GM13977 (cell line): Measurements from ENCODE around the gene TBX10.

Source experiments
- DNase-seq: peaks from one replicate; pipeline ENCODE4 v3.0.0; 2012; ENCODE audit warnings: low spot score
- in situ Hi-C: fragments of 300-500 bp; cut with MboI; formaldehyde crosslinking; loops from one replicate; pipeline ENCODE4 v1.12.0; 2022; ENCODE audit warnings: low sequenced_read_pairs, low pct_unique_long_range_greater_than_20kb, mixed read lengths, inconsistent platforms; ENCODE audit not compliant: unreplicated experiment
- TF ChIP-seq, protein P1 (sequence below): IDR thresholded peaks from 2 replicates; pipeline ENCODE4 v1.5.1; 2012; ENCODE audit warnings: mild to moderate bottlenecking, control low read depth; ENCODE audit not compliant: insufficient read depth; ENCODE audit errors: extremely low read depth, missing control alignments

Gene TBX10

DNA sequence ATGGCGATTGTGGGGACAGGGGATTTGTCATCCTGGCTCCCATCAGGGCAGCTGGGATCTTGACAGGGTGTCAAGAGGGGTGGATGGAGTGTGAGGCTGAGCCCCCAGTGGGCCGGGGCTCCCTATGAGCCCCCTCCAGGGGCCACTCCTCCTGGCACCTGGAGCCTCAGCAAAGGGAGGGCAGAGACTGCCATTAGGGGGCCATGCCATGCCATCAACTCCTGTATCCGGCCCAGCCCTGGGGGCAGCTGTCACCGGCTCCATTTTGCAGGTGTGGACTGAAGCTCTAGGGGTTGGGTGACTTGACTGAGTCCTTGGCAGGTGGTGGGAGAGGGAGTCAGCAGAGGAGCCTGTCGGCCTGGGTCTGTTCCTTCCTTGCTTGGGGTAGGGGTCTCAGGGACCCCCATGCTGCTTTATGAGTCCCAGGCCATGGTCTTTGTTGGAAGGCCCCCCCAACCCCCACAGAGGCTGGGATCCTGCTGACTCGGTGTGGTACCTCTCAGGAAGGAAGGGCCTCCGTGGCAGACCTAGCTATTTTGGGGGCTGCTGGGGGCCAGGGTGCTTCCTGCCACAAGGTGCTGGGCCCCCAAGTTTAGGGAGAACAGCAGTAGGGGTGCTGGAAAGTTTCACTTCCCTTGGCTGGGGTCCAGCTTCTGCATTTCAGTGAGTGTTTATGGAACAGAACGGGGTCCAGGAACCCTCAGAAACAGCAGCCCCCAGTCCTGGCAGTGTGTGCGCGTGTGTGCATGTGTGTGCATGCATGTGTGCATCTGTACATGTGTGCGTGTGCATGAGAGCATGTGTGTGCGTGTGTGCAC, 9.4 kb upstream of the TBX10 start:
- DNase-seq, result no peak
- in situ Hi-C loops, result no loop called here
- TF ChIP-seq, protein P1, sequence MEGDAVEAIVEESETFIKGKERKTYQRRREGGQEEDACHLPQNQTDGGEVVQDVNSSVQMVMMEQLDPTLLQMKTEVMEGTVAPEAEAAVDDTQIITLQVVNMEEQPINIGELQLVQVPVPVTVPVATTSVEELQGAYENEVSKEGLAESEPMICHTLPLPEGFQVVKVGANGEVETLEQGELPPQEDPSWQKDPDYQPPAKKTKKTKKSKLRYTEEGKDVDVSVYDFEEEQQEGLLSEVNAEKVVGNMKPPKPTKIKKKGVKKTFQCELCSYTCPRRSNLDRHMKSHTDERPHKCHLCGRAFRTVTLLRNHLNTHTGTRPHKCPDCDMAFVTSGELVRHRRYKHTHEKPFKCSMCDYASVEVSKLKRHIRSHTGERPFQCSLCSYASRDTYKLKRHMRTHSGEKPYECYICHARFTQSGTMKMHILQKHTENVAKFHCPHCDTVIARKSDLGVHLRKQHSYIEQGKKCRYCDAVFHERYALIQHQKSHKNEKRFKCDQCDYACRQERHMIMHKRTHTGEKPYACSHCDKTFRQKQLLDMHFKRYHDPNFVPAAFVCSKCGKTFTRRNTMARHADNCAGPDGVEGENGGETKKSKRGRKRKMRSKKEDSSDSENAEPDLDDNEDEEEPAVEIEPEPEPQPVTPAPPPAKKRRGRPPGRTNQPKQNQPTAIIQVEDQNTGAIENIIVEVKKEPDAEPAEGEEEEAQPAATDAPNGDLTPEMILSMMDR, result no peak

DNA sequence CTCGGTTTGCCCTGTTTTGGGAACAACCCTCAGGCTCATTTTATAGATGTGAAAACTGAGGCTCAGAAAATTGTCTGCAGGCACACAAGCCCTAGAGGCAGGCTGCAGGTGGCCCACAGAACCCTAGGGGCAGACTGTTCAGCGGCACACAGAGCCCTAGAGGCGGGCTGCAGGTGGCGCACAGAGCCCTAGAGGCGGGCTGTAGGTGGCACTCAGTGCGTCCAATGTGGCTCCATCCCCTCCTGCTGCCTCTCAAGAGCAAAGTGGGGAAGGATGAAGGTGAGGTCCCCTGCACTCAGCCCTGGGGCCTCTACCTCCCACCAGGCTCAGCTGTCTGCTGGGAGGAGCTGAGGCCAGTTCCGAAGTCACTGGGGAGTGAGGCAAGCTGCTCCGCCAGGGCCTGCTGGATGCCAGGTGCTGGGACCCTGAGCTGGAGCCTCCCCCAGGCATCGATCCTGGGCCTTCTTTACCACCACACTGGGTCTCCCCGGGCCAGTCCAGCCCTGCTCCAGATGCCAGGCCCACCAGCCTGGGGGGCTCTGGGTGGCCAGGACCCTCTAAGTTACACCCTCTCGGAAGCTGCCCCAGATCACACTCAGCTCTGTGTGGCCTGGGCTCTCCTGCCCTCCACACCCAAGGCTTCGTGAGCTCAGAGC, 8.7 kb upstream of the TBX10 start:
- in situ Hi-C loops, result no loop called here
- TF ChIP-seq, protein P1, result peak; percentile 63
- peak; percentile 77 for DNase-seq

DNA sequence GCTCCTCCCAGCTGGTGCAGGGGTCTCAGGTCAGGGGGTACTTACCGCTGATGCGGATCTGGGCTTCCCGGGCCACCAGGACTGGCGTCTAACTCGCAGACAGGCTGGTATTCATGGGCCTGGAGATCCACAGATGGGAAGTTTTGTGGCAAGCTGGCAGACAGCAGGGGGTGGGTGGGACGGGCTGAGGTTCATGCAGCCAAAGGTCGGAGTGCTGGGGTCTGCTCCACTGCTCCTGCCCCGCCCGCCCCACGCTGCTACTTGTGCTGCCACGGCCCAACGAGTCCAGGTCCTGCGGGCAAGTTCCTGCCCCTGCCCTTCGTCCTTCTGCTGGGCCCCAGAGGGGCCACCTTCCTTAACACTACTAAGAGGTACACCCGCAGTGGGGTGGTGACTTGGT, 7.9 kb upstream of the TBX10 start:
- TF ChIP-seq, protein P1, result no peak
- DNase-seq, result no peak
- in situ Hi-C loops, result no loop called here

DNA sequence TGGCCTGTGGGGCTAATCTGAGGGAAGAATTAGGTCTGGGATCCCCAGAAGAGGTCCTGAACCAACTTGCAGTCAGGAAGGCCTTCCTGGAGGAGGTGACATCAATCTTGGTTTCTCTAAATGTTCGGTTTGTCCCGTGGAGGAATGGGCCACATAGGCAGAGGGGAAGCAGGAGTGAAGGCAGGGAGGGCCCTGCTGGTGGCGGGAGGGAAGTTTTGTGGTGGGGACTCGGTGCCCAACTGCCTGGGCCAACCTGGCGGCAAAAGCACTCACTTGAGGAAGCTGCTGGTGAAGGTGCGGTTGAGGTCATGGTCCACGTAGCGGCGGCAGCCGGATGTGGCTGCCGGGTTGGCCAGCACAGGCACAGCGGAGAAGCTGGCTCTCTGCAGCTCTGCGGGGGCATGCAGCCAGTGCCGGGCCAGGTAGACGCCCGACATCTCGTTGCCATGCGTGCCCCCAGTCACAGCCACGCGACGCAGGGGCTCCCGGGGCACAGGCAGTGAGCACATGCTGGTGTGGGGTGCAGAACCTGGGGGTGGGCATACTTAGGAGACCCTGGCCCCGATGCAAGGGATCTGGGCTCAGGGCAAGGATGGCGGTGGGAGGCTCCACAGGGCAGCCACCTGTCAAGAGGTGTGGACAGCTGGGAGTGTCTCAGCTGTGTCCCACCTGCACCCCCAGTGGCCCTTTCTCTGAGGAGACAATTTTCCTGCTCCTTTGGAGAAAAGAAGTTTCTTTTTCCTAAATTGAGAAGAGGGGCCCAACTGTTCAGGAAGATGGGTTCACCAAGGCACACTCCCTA, 7.2 kb upstream of the TBX10 start:
- DNase-seq, result no peak
- in situ Hi-C loops, result no loop called here
- TF ChIP-seq, protein P1, result no peak

DNA sequence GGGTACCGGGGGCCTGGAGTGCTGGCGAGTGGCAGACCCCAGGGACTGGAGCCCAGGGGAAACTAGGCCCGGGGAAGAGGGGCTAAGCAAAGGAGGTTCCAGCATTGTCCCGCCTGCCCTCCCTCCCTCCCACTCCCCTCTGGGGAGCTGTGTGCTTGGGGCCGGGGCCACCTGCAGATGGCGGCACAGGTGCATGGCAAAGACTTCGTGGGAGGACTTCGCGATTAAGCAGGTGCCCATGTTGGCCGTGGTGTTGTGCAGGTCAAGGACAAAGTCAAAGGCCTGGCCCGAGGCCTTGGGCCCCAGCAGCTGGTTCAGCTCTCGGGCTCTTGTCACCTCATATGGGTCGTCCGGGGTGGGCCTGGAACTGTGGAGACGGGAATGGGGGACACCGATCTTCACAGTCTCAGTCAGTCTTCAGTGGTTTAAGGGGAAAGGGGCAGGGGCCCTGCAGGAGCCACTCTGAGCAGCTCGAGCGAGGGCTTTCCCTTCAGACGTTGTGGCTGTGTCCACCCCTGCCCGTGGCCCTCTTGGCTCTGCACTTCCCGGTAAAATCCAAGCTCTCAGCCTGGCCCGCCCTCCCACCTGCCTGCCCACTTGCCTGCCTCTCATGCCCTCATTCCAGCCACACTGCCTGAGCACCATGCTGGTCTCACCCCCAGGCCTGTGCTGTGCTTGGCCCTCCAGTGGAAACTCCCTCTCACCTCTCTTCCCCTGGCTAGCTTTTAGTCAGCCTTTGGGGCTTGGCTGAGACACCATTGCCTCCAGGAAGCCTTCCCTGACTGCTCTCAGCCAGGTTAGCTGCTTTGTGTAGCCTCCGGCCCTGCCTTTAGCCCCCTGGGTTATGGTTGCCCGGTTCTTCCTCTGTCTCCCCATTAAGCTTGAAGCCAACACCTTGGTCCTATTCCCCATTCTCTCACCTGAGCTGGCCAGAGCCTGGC, 6.2 kb upstream of the TBX10 start:
- in situ Hi-C loops, result no loop called here
- TF ChIP-seq, protein P1, result peak; percentile 37
- no peak for DNase-seq
